Duodenal mucosa (tissue), 2 donors: ENCODE results near the gene TAB2.

Experiments used
- H3K27ac ChIP-seq: one replicate; pipeline ENCODE4 v1.7.0; 2013; ENCODE audit warnings: low read depth, low read length
- H3K27me3 ChIP-seq, 2 donors: one replicate each; pipeline ENCODE4 v1.7.0; 2013; ENCODE audit warnings: low read length in 2 of 2, control low read depth in 1 of 2; ENCODE audit not compliant: insufficient read depth in 2 of 2, control insufficient read depth in 1 of 2
- H3K36me3 ChIP-seq, 2 donors: one replicate each; pipeline ENCODE4 v1.7.0; 2013; ENCODE audit warnings: low read length in 2 of 2, control low read depth in 1 of 2; ENCODE audit not compliant: insufficient read depth in 2 of 2, control insufficient read depth in 1 of 2
- H3K4me1 ChIP-seq, 2 donors: one replicate each; pipeline ENCODE4 v1.7.0; 2013; ENCODE audit warnings: low read length in 2 of 2, control low read depth in 1 of 2; ENCODE audit not compliant: insufficient read depth in 2 of 2, control insufficient read depth in 1 of 2
- H3K4me3 ChIP-seq, 2 donors: one replicate each; pipeline ENCODE4 v1.7.0; 2013; ENCODE audit warnings: low read length in 2 of 2, low read depth in 1 of 2
- H3K9ac ChIP-seq, 2 donors: one replicate each; pipeline ENCODE4 v1.7.0; 2013; ENCODE audit warnings: low read length in 2 of 2, low read depth in 1 of 2
- H3K9me3 ChIP-seq, 2 donors: one replicate each; pipeline ENCODE4 v1.7.0; 2013; ENCODE audit warnings: low read length in 2 of 2, control low read depth in 1 of 2; ENCODE audit not compliant: control insufficient read depth in 1 of 2

Gene TAB2

GRCh38 chr6:149362289-149362688 is 44.8 kb downstream of the TAB2 start:
- no peak overlapping the region for H3K27ac ChIP-seq
- no peak overlapping the region for H3K9ac ChIP-seq
- H3K36me3 ChIP-seq = no peaks in the 10 kb centered on the region
- no peak overlapping the region for H3K4me3 ChIP-seq
- peaks cover 0 to 25% of the 10 kb centered on the region in 2 donors for H3K4me1 ChIP-seq
- H3K27me3 ChIP-seq = no peaks in the 10 kb centered on the region
- no peaks in the 10 kb centered on the region for H3K9me3 ChIP-seq

GRCh38 chr6:149363154-149363553 is 45.6 kb downstream of the TAB2 start:
- Histone ChIP-seq H3K4me3 (no peak overlapping the region), H3K27ac (no peak overlapping the region), H3K36me3 (no peaks in the 10 kb centered on the region), H3K4me1 (peaks cover 0 to 25% of the 10 kb centered on the region in 2 donors), H3K27me3 (no peaks in the 10 kb centered on the region), H3K9me3 (no peaks in the 10 kb centered on the region), H3K9ac (no peak overlapping the region)

- Histone ChIP-seq H3K9ac (no peak overlapping the region), H3K36me3 (no peaks in the 10 kb centered on the region), H3K4me1 (peaks cover 0 to 20% of the 10 kb centered on the region in 2 donors), H3K27ac (no peak overlapping the region), H3K4me3 (no peak overlapping the region), H3K9me3 (no peaks in the 10 kb centered on the region), H3K27me3 (no peaks in the 10 kb centered on the region)
These were observed 47.0 kb downstream of the TAB2 start for GRCh38 chr6:149364557-149364956.

- H3K27me3 ChIP-seq = no peaks in the 10 kb centered on the region
- H3K4me1 ChIP-seq = peaks cover 0 to 20% of the 10 kb centered on the region in 2 donors
- H3K9me3 ChIP-seq = no peaks in the 10 kb centered on the region
- no peak overlapping the region for H3K4me3 ChIP-seq
- no peak overlapping the region for H3K9ac ChIP-seq
- no peaks in the 10 kb centered on the region for H3K36me3 ChIP-seq
- H3K27ac ChIP-seq = no peak overlapping the region
These were observed 47.7 kb downstream of the TAB2 start for GRCh38 chr6:149365197-149365596.

- no peaks in the 10 kb centered on the region for H3K9me3 ChIP-seq
- H3K4me3 ChIP-seq = no peak overlapping the region
- no peaks in the 10 kb centered on the region for H3K27me3 ChIP-seq
- H3K4me1 ChIP-seq = peaks cover 4 to 24% of the 10 kb centered on the region in 2 donors
- no peaks in the 10 kb centered on the region for H3K36me3 ChIP-seq
- H3K9ac ChIP-seq = no peak overlapping the region
- H3K27ac ChIP-seq = no peak overlapping the region
These were observed 48.9 kb downstream of the TAB2 start for GRCh38 chr6:149366267-149366921.

- no peak overlapping the region for H3K4me3 ChIP-seq
- no peak overlapping the region for H3K27ac ChIP-seq
- H3K4me1 ChIP-seq = peaks cover 4 to 24% of the 10 kb centered on the region in 2 donors
- H3K9ac ChIP-seq = no peak overlapping the region
- H3K27me3 ChIP-seq = no peaks in the 10 kb centered on the region
- H3K36me3 ChIP-seq = no peaks in the 10 kb centered on the region
- H3K9me3 ChIP-seq = no peaks in the 10 kb centered on the region
These were observed 50.6 kb downstream of the TAB2 start for GRCh38 chr6:149368065-149368464.

- no peak overlapping the region for H3K4me3 ChIP-seq
- H3K27me3 ChIP-seq = no peaks in the 10 kb centered on the region
- no peak overlapping the region for H3K27ac ChIP-seq
- peaks cover 4 to 9% of the 10 kb centered on the region in 2 donors for H3K4me1 ChIP-seq
- H3K9me3 ChIP-seq = no peaks in the 10 kb centered on the region
- peaks cover 0 to 3% of the 10 kb centered on the region in 2 donors for H3K36me3 ChIP-seq
- no peak overlapping the region for H3K9ac ChIP-seq
These were observed 53.6 kb downstream of the TAB2 start for GRCh38 chr6:149371154-149371553.

GRCh38 chr6:149372062-149372461 is 54.5 kb downstream of the TAB2 start:
- no peaks in the 10 kb centered on the region for H3K9me3 ChIP-seq
- no peak overlapping the region for H3K4me3 ChIP-seq
- H3K27me3 ChIP-seq = no peaks in the 10 kb centered on the region
- peaks cover 0 to 3% of the 10 kb centered on the region in 2 donors for H3K36me3 ChIP-seq
- no peak overlapping the region for H3K27ac ChIP-seq
- peaks cover 4 to 5% of the 10 kb centered on the region in 2 donors for H3K4me1 ChIP-seq
- H3K9ac ChIP-seq = no peak overlapping the region

- no peak overlapping the region for H3K27ac ChIP-seq
- no peak overlapping the region for H3K4me3 ChIP-seq
- peaks cover 3 to 12% of the 10 kb centered on the region in 2 donors for H3K36me3 ChIP-seq
- no peak overlapping the region for H3K9ac ChIP-seq
- H3K27me3 ChIP-seq = no peaks in the 10 kb centered on the region
- H3K9me3 ChIP-seq = no peaks in the 10 kb centered on the region
- peaks cover 4 to 5% of the 10 kb centered on the region in 2 donors for H3K4me1 ChIP-seq
These were observed 56.0 kb downstream of the TAB2 start for GRCh38 chr6:149373511-149373910.

- Histone ChIP-seq H3K36me3 (peaks cover 12 to 44% of the 10 kb centered on the region in 2 donors), H3K27me3 (no peaks in the 10 kb centered on the region), H3K9ac (no peak overlapping the region)
These were observed 62.5 kb downstream of the TAB2 start for GRCh38 chr6:149379977-149380376.

More at GRCh38 chr6:149379977-149380376, 62.5 kb downstream of the TAB2 start:
- Histone ChIP-seq H3K4me3 (no peak overlapping the region), H3K4me1 (no peaks in the 10 kb centered on the region), H3K9me3 (no peaks in the 10 kb centered on the region), H3K27ac (no peak overlapping the region)
